ENCODE results near the gene USP5. TPM values are rescaled to one million over a fixed set of nuclear protein-coding genes. Genes with fewer than 3 reads are reported as not detected.
"Not testable (repeated sequence)": the region's sequence is repeated elsewhere in the genome, so short reads cannot be mapped to it uniquely, and the experiment has no call there.

USP5 gene
- total RNA-seq, 1 donor from 2014 or later = 138 TPM

- intact Hi-C loops (cut with micrococcal nuclease) = no loop called here
Measured at GRCh38 chr12:6884539-6884938, 32.6 kb downstream of the USP5 start.

- intact Hi-C loops (cut with micrococcal nuclease) = not testable (repeated sequence)
Measured at GRCh38 chr12:6886206-6886999, 34.5 kb downstream of the USP5 start.

- intact Hi-C loops (cut with micrococcal nuclease) = no loop called here
Measured at GRCh38 chr12:6887460-6887859, 35.5 kb downstream of the USP5 start.

GRCh38 chr12:6888360-6888759 is 36.4 kb downstream of the USP5 start:
- intact Hi-C loops (cut with micrococcal nuclease) = no loop called here

- intact Hi-C loops (cut with micrococcal nuclease) = not testable (repeated sequence)
Measured at GRCh38 chr12:6888794-6889193, 36.8 kb downstream of the USP5 start.

- intact Hi-C loops (cut with micrococcal nuclease) = loop anchor here (2.0 kb wide), 1 partner anchor 69 kb away; no protein-coding TSS in a partner anchor
Measured at GRCh38 chr12:6889775-6890573, 38.0 kb downstream of the USP5 start.

- intact Hi-C loops (cut with micrococcal nuclease) = loop anchor here (1.0 to 2.0 kb wide), 6 partner anchors 13 to 68 kb away; partner anchors contain the start of genes ENO2, LRRC23, SPSB2 and TPI1
Measured at GRCh38 chr12:6890789-6891645, 39.1 kb downstream of the USP5 start.

- intact Hi-C loops (cut with micrococcal nuclease) = loop anchor here (1.0 to 2.0 kb wide), 6 partner anchors 13 to 67 kb away; partner anchors contain the start of genes ENO2, LRRC23, SPSB2 and TPI1
Measured at GRCh38 chr12:6891646-6892001, 39.7 kb downstream of the USP5 start.

- intact Hi-C loops (cut with micrococcal nuclease) = not testable (repeated sequence)
Measured at GRCh38 chr12:6892683-6893082, 40.7 kb downstream of the USP5 start.

- intact Hi-C loops (cut with micrococcal nuclease) = no loop called here
Measured at GRCh38 chr12:6894321-6894720, 42.4 kb downstream of the USP5 start.

GRCh38 chr12:6896846-6897435 is 45.0 kb downstream of the USP5 start:
- intact Hi-C loops (cut with micrococcal nuclease) = no loop called here

GRCh38 chr12:6899427-6899826 is 47.5 kb downstream of the USP5 start:
- intact Hi-C loops (cut with micrococcal nuclease) = no loop called here

GRCh38 chr12:6899837-6900519 is 48.0 kb downstream of the USP5 start:
- intact Hi-C loops (cut with micrococcal nuclease) = no loop called here

- intact Hi-C loops (cut with micrococcal nuclease) = no loop called here
Measured at GRCh38 chr12:6902448-6902847, 50.5 kb downstream of the USP5 start.

GRCh38 chr12:6903722-6904121 is 51.8 kb downstream of the USP5 start:
- intact Hi-C loops (cut with micrococcal nuclease) = loop anchor here (1.0 to 2.0 kb wide), 6 partner anchors 11 to 240 kb away; partner anchors contain the start of genes ENO2, ING4, SPSB2 and USP5

GRCh38 chr12:6904280-6905276 is 52.6 kb downstream of the USP5 start, which contains the start of gene LRRC23:
LRRC23 (plus strand) TSS chr12:6904822; CDS start chr12:6905634, 812 bp downstream.
- intact Hi-C loops (cut with micrococcal nuclease) = loop anchor here (1.0 to 2.0 kb wide), 6 partner anchors 10 to 241 kb away; partner anchors contain the start of genes ENO2, ING4, SPSB2 and USP5

GRCh38 chr12:6905414-6906040 is 53.6 kb downstream of the USP5 start:
- intact Hi-C loops (cut with micrococcal nuclease) = loop anchor here (2.0 kb wide), 1 partner anchor 33 kb away; no protein-coding TSS in a partner anchor

- intact Hi-C loops (cut with micrococcal nuclease) = not testable (repeated sequence)
Measured at GRCh38 chr12:6908141-6908540, 56.2 kb downstream of the USP5 start.
